Measurements from ENCODE around the gene CDS2. TPM values are rescaled to one million over a fixed set of nuclear protein-coding genes. Genes with fewer than 3 reads are reported as not detected.

Gene CDS2
- total RNA-seq, 2 experiments from 2014 or later, result 37.5 to 41.9 TPM

GRCh38 chr20:5220321-5221060, 93.7 kb downstream of the CDS2 start:
- H3K27me3 Mint-ChIP-seq, result no peaks in the 10 kb centered on the region
- no peaks in the 10 kb centered on the region for H3K4me1 Mint-ChIP-seq
- H3K27ac Mint-ChIP-seq, result no peak overlapping the region
- H3K9me3 Mint-ChIP-seq, result no peaks in the 10 kb centered on the region
- peaks cover 1% of the 10 kb centered on the region for H3K36me3 Mint-ChIP-seq
- H3K4me3 Mint-ChIP-seq, result no peak overlapping the region
- no peak for DNase-seq

- no peaks in the 10 kb centered on the region for H3K4me1 Mint-ChIP-seq
- peaks cover 1% of the 10 kb centered on the region for H3K36me3 Mint-ChIP-seq
- no peak overlapping the region for H3K27ac Mint-ChIP-seq
- no peak for DNase-seq
- H3K4me3 Mint-ChIP-seq, result no peak overlapping the region
- no peaks in the 10 kb centered on the region for H3K27me3 Mint-ChIP-seq
- no peaks in the 10 kb centered on the region for H3K9me3 Mint-ChIP-seq
These were observed 94.2 kb downstream of the CDS2 start for GRCh38 chr20:5221061-5221430.

- peak; percentile 44 for DNase-seq
- H3K27ac Mint-ChIP-seq, result no peak overlapping the region
- no peaks in the 10 kb centered on the region for H3K36me3 Mint-ChIP-seq
- no peaks in the 10 kb centered on the region for H3K4me1 Mint-ChIP-seq
- no peaks in the 10 kb centered on the region for H3K9me3 Mint-ChIP-seq
- H3K4me3 Mint-ChIP-seq, result no peak overlapping the region
- H3K27me3 Mint-ChIP-seq, result no peaks in the 10 kb centered on the region
These were observed 96.3 kb downstream of the CDS2 start for GRCh38 chr20:5222919-5223634.

GRCh38 chr20:5230544-5230943, 103.7 kb downstream of the CDS2 start:
- no peak overlapping the region for H3K27ac Mint-ChIP-seq
- DNase-seq, result no peak
- no peaks in the 10 kb centered on the region for H3K4me1 Mint-ChIP-seq
- no peaks in the 10 kb centered on the region for H3K36me3 Mint-ChIP-seq
- peaks cover 20% of the 10 kb centered on the region for H3K27me3 Mint-ChIP-seq
- H3K9me3 Mint-ChIP-seq, result no peaks in the 10 kb centered on the region
- H3K4me3 Mint-ChIP-seq, result no peak overlapping the region

- Mint-ChIP-seq H3K36me3 (no peaks in the 10 kb centered on the region), H3K4me1 (no peaks in the 10 kb centered on the region), H3K9me3 (peaks cover 4% of the 10 kb centered on the region), H3K27ac (no peak overlapping the region), H3K27me3 (peaks cover 53% of the 10 kb centered on the region), H3K4me3 (no peak overlapping the region)
- DNase-seq, result no peak
These were observed 107.3 kb downstream of the CDS2 start for GRCh38 chr20:5234158-5234557.

- H3K9me3 Mint-ChIP-seq, result peaks cover 4% of the 10 kb centered on the region
- no peak for DNase-seq
- no peak overlapping the region for H3K4me3 Mint-ChIP-seq
- H3K27ac Mint-ChIP-seq, result no peak overlapping the region
- H3K36me3 Mint-ChIP-seq, result no peaks in the 10 kb centered on the region
- no peaks in the 10 kb centered on the region for H3K4me1 Mint-ChIP-seq
- H3K27me3 Mint-ChIP-seq, result peaks cover 58% of the 10 kb centered on the region
These were observed 108.2 kb downstream of the CDS2 start for GRCh38 chr20:5234978-5235377.

Other genes starting within 250 kb of the CDS2 start
- gene SLC23A2, start 125.5 kb upstream of the CDS2 start, total RNA-seq, result 10 to 100 TPM; 23.2 TPM
- gene TMEM230, start 13.9 kb upstream of the CDS2 start, total RNA-seq, result 10 to 100 TPM; 79.4 to 79.7 TPM
- 100 to 1,000 TPM; 708 to 723 TPM for gene PCNA, start 7.0 kb upstream of the CDS2 start, total RNA-seq
- gene PROKR2, start 189.9 kb downstream of the CDS2 start, total RNA-seq, result not detected